NCI-H524 treated with DMSO at 0.1 percent for 48 hours (cell line): ENCODE measurements around the gene ZNF430.
"Not testable (repeated sequence)": the region's sequence is repeated elsewhere in the genome, so short reads cannot be mapped to it uniquely, and the experiment has no call there.

ENCODE experiments used
- DNase-seq: peaks from one replicate; lab custom pipeline; 2025; lab: John Stamatoyannopoulos, UW

Gene ZNF430

GRCh38 chr19:21020298-21021227 is at the start of gene ZNF430:
ZNF430 (plus strand) TSS chr19:21020657; CDS start chr19:21020801, 144 bp downstream.
- DNase-seq = peak; percentile 92

GRCh38 chr19:20992788-20993187 is 27.7 kb upstream of the ZNF430 start:
- not testable (repeated sequence) for DNase-seq

- peak; percentile 86 for DNase-seq
Measured at GRCh38 chr19:20999731-21000352, 20.6 kb upstream of the ZNF430 start.

- DNase-seq = not testable (repeated sequence)
Measured at GRCh38 chr19:21021238-21021637, 781 bp downstream of the ZNF430 start.

GRCh38 chr19:21022996-21023395 is 2.5 kb downstream of the ZNF430 start:
- DNase-seq = no peak

DNA sequence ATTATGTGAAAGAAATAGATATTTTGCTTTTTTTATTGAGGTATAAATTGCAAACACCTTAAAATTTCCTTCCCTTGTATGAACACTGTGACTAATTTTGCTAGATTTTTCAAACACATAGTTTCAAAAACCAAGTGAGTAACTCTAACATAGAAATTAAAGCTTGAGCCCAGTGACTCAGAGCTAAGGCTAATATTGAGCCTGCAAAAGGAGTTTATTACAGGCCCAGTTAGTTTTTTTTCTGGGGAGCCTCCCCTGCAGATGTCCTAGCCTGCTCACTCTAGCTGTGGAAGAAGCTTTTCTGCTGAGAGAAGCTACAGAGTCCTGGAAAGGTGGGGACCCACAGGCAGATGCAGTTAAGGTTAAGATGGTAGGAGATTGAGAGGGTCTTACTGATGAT is 3.4 kb downstream of the ZNF430 start:
- no peak for DNase-seq

DNA sequence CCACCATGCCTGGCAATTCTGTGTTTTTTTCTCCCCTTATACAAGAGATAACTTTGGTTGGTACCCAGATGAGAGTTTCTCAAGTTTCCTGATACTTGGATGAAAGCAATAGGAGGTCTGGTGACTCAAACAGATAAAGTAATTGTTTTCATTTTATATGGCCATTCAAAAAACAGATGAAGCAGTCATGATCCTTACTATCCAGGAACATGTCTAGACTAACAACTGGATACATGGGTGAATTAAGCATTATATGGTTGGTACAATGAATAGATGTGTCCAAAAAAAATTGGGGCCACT is 8.5 kb downstream of the ZNF430 start:
- DNase-seq = no peak

DNA sequence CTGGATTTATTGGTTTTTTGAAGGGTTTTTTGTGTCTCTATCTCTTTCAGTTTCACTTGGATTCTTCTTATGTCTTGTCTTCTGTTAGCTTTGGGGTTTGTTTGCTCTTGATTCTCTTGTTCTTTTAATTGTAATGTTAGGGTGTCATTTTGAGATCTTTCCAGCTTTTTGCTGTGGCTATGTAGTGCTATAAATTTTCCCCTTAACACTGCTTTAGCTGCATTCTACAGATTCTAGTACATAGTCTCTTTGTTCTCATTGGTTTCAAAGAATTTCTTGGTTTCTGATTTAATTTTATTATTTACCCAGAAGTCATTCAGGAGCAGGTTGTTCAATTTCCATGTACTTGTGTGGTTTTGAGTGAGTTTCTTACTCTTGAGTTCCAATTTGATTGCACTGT is 24.6 kb downstream of the ZNF430 start:
- DNase-seq = no peak

DNA sequence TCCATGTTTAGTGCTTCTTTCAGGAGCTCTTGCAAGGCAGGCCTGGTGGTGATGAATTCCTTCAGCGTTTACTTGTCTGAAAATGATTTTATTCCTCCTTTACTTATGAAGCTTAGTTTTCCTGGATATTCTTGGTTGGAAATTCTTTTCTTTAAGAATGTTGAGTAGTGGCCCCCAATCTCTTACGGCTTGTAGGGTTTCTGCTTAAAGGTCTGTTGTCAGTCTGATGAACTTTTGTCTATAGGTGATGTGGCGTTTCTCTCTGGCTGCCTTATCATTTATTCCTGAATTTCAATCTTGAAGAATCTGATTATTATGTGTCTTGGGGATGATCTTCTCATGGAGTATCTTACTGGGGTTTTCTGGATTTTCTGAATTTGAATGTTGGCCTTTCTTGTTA is 26.0 kb downstream of the ZNF430 start:
- no peak for DNase-seq

DNA sequence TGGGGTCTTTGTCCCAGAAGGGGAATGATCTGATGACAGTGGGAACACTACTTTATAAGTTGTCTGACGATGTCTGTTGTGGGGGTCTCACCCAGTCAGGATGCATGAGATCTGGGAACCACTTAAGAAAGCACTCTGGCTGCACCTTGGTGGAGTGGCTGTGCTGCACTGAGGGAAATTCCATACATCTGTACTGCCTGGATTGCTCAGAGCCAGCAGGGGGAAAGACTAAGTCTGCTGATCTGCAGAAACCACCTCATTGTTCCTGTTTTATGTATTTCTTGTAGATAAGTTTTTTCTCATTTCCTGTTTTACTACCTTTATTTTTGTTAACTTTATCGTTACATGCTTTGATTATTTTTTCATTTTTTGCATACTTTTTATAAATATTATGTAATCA is 27.3 kb downstream of the ZNF430 start:
- DNase-seq = no peak

GRCh38 chr19:21052902-21053301 is 32.4 kb downstream of the ZNF430 start:
- no peak for DNase-seq

- DNase-seq = no peak
Measured at GRCh38 chr19:21065336-21065735, 44.9 kb downstream of the ZNF430 start.

- peak; percentile 90 for DNase-seq
Measured at GRCh38 chr19:21082011-21082975, 61.8 kb downstream of the ZNF430 start, which contains the start of gene ZNF714. ZNF714 (plus strand) TSS chr19:21082203; CDS start chr19:21098269, 16,066 bp downstream.

GRCh38 chr19:21084343-21084742 is 63.9 kb downstream of the ZNF430 start:
- DNase-seq = no peak

GRCh38 chr19:21087871-21088270 is 67.4 kb downstream of the ZNF430 start:
- no peak for DNase-seq

- DNase-seq = no peak
Measured at GRCh38 chr19:21092109-21092508, 71.7 kb downstream of the ZNF430 start.

GRCh38 chr19:21094347-21095025 is 74.0 kb downstream of the ZNF430 start:
- DNase-seq = no peak

- DNase-seq = no peak
Measured at GRCh38 chr19:21098291-21098690, 77.8 kb downstream of the ZNF430 start.

DNA sequence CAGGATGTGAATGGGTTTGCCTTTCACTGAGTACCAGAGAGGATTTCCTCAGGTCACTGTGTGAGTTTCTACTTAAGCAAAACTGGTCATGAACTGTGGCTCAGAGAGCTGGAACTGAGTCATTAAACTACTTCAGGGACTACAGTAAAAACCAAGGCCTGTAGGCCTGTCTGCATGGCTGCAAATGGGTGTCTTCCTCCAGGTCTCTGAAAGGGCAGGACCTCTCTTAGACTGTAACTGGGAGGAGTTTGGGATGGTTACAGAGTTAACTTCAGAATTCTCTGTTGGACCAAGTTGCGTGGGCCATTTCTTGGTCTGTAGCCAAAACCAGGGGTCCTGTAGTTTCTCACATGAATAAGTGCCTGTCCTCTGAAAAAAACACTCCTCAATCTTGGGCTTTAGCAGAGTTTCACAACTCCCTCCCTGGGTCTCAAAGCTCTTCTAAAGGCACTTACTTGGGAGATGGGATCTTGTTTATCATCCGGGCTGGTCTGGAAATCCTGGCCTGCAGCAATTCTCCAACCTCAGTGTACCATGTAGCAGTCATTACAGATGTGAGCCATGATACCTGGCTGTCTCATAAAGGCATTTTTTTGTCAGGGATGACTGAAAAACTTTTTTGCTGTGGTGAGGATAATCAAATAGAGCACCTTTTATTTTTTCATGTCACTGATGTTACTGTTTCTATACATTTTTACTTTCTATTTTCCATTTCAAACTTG is 81.2 kb downstream of the ZNF430 start:
- no peak for DNase-seq

- DNase-seq = no peak
Measured at GRCh38 chr19:21109116-21109515, 88.7 kb downstream of the ZNF430 start.
